NCI-H510A treated with DMSO at 0.1 percent for 48 hours (cell line): ENCODE results near the gene COA1.
"Not testable (repeated sequence)": the region's sequence is repeated elsewhere in the genome, so short reads cannot be mapped to it uniquely, and the experiment has no call there.

Experiments
- DNase-seq: peaks from one replicate; lab custom pipeline; 2025; lab: John Stamatoyannopoulos, UW

COA1 gene

GRCh38 chr7:43758029-43758821 is 28.9 kb upstream of the COA1 start, which contains the start of gene BLVRA:
BLVRA (plus strand) TSS chr7:43758680; CDS start chr7:43771159, 12,479 bp downstream.
- peak; percentile 36 for DNase-seq

- DNase-seq = no peak
These were observed 27.9 kb upstream of the COA1 start for GRCh38 chr7:43757073-43757720.

DNA sequence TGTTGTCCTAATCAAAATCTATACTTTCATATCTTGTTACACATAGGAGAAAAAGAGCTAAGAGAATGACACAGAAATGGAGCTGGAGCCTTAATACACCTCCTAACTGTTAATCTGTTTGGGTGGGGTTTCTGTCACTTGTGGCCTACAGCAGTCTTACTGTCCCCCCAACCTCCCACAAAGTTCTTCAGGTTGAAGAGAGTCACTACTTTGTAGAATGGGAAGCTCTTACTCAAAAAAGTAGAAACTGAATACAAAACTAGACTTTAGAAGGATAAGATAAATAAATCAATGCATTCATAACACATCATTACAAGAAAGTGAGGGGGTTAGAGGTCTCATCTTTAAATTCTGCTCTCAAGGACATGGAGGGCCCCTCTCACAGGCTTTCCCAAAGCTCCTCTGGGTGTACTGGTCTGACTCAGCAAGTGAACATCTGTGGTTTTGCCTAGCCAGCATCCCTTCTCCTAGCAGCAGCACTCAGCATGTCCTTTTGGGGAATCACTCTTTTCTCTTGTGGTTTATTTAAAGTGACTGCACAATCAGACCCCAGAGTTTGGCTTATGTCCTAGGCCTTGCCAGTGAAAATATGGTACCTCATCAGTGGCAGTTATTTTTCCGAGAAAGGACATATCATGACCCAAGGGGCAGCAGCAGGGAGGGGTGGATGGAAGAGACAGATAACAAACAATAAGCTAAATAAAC is 27.2 kb upstream of the COA1 start:
- DNase-seq = no peak

GRCh38 chr7:43754596-43754995 is 25.3 kb upstream of the COA1 start:
- no peak for DNase-seq

- no peak for DNase-seq
These were observed 24.5 kb upstream of the COA1 start for GRCh38 chr7:43753843-43754242.

DNA sequence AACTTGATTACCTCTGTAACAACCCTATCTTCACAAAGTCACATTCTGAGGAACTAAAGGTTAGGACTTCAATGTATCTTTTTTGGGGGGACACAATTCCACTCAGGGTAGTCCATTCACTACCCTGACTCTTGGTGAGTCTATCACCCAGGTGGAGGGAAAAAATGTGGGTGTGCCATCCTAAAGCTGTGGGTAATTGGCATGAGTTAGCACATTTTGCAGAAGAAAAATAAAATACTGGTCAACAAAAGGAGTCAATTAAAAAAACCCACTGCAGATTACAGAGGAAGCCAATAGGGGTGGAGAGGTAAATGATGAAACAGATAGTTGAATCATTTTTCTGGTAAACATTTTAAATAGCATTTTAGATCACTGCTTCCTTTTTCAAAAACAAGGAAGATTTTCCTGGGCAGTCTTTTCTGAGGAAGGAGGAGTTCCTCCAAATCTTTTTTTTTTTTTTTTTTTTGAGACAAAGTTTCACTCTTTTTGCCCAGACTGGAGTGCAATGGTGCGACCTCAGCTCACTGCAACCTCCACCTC is 24.0 kb upstream of the COA1 start:
- DNase-seq = no peak

DNA sequence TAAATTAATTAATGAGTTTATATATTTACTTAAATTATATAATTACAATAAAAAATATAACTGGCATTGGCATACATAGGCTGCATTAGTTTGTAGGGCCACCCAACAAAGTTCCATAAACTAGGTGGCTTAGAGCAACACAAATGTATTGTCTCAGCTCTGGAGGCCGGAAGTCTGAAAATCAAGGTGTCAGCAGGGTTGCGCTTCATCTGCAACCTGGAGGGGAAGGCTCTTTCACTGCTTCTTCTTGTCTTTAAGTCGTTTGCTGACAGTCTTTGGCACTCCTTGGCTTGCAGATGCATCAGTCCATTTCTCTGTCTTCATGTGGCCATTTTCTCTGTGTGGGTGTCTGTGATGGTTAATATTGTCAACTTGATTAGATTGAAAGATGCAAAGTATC is 23.1 kb upstream of the COA1 start:
- DNase-seq = no peak

DNA sequence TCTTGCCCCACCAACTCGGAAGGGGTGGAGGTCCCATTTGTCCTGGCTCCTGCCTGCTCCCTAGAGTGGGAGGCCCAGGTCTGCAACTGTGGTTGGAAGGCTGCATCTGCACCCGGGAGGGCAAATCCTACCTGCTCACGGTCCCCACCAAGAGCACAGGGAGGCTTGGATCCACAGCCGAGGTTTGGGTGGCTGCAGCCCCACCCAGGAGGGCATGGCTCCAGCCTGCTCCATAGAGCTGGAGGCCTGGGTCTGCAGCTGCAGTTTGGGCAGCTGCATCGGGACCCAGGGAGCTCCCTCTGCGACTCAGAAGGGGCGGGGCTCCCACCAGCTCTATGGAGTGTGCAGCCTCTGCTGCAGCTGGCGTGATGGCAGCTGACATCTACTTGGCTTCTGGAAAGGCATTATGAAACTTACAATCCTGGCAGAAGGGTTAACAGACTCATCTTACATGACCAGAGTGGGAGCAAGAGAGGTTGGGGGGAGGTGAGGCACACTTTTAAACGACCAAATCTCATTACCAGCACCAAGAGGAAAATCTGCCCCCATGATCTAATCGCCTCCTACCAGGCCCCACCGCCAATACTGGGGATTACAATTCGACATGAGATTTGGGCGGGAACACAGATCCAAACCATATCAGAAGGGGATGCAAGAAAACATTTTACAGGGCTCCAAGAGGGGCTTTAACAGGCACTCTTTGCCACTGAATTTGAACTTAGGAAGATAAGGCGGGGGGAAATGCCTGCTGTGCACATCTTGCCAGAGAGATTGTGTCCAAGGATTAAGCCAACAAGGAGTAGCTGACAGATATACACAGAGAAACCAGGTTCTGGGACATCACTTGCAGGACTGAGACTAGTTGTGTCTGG is 20.9 kb upstream of the COA1 start:
- DNase-seq = peak; percentile 5

- no peak for DNase-seq
These were observed 20.1 kb upstream of the COA1 start for GRCh38 chr7:43749383-43749940.

DNA sequence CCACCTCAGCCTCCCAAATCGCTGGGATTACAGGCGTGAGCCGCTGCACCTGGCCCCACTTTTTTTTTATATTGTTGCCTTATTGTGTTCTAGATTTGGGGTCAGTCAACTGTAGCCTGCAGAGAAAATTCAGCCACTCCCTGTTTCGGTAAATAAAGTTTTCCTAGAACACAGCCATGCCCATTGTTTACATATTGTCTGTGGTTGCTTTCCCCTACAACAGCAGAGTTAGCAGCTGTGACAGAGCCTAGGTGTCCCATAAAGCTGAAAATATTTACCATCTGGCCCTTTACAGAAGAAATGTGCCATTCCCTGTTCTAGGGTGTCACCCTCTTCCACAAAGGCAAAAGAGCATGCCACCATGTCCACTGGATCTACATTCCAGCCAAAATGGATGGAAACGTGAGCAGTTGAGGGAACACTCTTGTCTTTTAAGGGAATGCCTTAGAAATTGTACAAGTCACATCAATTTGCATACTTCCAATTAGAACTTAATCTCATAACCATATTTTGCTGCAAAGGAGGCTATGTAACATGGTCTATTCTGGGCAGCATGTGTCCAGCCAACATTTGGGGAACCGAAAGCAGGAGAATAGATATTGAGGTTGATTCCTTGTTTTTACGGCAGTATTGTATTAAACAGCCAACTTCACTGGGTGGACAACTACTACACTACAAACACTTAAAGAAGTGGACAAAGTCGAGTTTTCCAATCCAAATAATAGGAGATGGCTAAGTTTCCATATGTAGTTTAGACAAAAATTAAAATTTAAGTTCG is 18.2 kb upstream of the COA1 start:
- no peak for DNase-seq

- DNase-seq = no peak
These were observed 13.4 kb upstream of the COA1 start for GRCh38 chr7:43742692-43743091.

DNA sequence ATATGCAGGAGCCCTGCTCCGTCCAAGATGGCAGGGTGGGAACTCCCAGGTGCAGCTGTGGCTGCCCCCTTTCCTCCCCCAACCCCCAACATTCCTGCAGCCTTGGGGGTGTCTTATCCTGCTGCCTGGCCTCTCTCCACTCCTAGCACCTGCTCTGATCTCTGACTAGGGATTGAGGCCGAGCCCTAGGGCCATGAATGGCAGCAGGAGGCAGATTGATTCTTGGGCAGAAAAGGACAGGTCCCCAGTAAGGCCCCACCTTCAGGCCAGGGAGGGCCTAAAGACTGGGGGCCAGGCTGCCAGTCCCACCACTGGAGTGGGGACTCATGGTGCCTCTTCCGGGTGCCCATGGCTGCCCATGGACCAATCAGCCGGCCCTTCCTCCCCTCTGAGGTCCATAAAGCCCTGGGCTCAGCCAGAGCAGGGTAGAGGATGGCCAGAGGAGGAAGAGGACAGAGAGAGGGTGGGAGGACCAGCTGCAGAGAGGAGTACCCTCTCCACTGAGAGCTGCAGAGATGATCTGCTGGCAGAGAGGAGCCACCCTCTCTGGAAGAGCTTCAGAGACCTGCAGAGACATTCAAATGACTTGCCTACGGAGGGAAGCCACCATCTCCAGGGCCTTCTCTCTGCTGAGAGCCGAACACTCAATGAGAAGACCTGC is 8.3 kb upstream of the COA1 start:
- no peak for DNase-seq

- no peak for DNase-seq
These were observed 6.7 kb upstream of the COA1 start for GRCh38 chr7:43735802-43736603.

- DNase-seq = no peak
These were observed 6.1 kb upstream of the COA1 start for GRCh38 chr7:43735403-43735801.

DNA sequence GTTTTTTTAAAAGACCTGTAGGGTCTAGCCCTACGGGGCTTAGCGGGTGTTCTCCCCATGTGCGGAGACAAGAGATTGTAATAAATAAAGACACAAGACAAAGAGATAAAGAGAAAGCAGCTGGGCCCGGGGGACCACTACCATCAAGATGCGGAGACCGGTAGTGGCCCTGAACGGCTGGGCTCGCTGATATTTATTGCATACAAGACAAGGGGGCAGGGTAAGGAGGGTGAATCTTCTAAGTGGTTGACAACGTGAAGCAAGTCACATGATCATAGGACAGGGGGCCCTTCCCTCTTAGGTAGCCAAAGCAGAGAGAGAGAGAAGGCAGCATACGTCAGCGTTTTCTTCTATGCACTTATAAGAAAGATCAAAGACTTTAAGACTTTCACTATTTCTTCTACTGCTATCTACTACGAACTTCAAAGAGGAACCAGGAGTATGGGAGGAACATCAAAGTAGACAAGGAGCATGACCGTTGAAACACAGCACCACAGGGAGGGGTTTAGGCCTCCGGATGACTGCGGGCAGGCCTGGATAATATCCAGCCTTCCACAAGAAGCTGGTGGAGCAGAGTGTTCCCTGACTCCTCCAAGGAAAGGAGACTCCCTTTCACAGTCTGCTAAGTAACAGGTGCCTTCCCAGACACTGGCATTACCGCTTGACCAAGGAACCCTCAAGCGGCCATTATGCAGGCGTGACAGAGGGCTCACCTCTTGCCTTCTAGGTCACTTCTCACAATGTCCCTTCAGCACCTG is 5.4 kb upstream of the COA1 start:
- DNase-seq = not testable (repeated sequence)

GRCh38 chr7:43731494-43731893 is 2.2 kb upstream of the COA1 start:
- not testable (repeated sequence) for DNase-seq

DNA sequence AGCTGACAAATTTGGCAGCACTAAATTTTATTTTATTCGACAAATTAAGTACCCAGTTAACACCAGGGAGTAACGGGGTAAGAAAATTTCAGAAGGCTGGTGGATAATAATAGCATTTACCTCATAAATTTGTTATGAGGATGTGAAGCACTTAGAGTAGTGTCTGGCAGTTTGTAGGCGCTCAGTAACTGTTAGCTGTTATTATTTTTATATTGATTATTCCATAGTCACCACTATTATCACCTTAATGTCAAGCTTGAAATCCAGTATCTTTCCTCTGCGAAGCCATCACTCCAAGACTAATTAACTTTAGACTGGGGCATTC is 563 bp upstream of the COA1 start:
- peak; percentile 52 for DNase-seq

DNA sequence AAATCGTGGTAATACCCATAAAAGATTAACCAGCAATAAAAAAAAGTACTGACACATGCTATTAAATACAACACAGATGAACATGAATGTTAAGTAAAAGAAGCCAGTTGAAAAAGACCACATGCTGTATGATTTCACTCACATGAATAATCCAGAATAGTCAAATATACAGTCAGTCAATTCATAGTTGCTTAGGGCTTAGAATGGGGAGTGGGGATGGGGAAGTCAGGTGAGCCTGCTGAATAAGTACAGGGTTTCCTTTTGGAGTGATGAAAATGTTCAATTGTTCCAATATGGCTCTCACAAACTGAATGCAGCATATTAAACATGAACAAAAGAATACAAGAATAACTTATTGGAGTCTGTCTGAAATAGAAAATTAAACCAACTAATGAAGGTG is 1.8 kb downstream of the COA1 start:
- DNase-seq = no peak

DNA sequence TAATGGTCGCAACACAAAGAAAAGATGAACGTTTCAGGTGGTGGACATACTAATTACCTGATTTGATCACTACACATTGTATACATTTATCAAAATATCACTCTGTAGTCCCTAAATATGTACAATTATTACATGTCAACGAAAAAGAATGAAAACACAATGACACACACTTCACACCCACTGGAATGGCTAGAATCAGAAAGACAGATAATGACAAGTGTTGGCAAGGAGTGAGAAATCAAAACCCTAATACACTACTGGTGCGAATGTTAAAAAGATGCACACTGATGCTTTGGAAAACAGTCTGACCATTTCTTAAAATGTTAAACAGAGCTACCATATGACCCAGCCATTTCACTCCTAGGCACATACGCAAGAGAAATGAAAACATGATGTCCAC is 2.3 kb downstream of the COA1 start:
- no peak for DNase-seq
